MM.1S (cell line): Measurements from ENCODE around the gene GAS2L2.

ENCODE experiments used
- DNase-seq: peaks from one replicate; pipeline ENCODE4 v3.0.0-alpha.2; 2015
- H2AFZ ChIP-seq: fragments of 300-600 bp; sonication (generic); 2 replicates; pipeline ENCODE4 v1.6.0; 2016; ENCODE audit warnings: antibody characterized with exemption, low read length
- H3F3A ChIP-seq: fragments of 300-600 bp; sonication (generic); 2 replicates; pipeline ENCODE4 v1.6.1; 2016; ENCODE audit warnings: mild to moderate bottlenecking, antibody characterized with exemption, low read length, moderate library complexity, mixed read lengths; ENCODE audit not compliant: insufficient read depth
- H3K27ac ChIP-seq: fragments of 300-600 bp; sonication (generic); 2 replicates; pipeline ENCODE4 v1.5.1; 2016; ENCODE audit warnings: mild to moderate bottlenecking, low read length
- H3K27me3 ChIP-seq: fragments of 300-600 bp; sonication (generic); replicated peaks from 2 replicates; pipeline ENCODE4 v1.6.0; 2016; ENCODE audit warnings: low read length; ENCODE audit not compliant: insufficient read depth
- H3K36me3 ChIP-seq: fragments of 300-600 bp; sonication (generic); replicated peaks from 2 replicates; pipeline ENCODE4 v1.6.1; 2016; ENCODE audit warnings: mild to moderate bottlenecking, low read length, mixed read lengths; ENCODE audit not compliant: insufficient read depth
- H3K4me1 ChIP-seq: fragments of 300-600 bp; sonication (generic); 2 replicates; pipeline ENCODE4 v1.6.1; 2016; ENCODE audit warnings: low read length, mixed read lengths
- H3K4me2 ChIP-seq: fragments of 300-600 bp; sonication (generic); 2 replicates; pipeline ENCODE4 v1.6.0; 2016; ENCODE audit warnings: low read depth, low read length
- H3K4me3 ChIP-seq: fragments of 300-600 bp; sonication (generic); 2 replicates; pipeline ENCODE4 v1.5.1; 2016; ENCODE audit warnings: low read length, mixed read lengths
- H3K79me2 ChIP-seq: fragments of 300-600 bp; sonication (generic); 2 replicates; pipeline ENCODE4 v1.6.1; 2016; ENCODE audit warnings: mixed run types, low read length, mixed read lengths
- H3K9ac ChIP-seq: fragments of 300-600 bp; sonication (generic); 2 replicates; pipeline ENCODE4 v1.6.1; 2016; ENCODE audit warnings: low read length, mixed read lengths
- H3K9me2 ChIP-seq: fragments of 300-600 bp; sonication (generic); replicated peaks from 2 replicates; pipeline ENCODE4 v1.6.1; 2016; ENCODE audit warnings: mild to moderate bottlenecking, low read length, mixed read lengths; ENCODE audit not compliant: insufficient read depth
- H3K9me3 ChIP-seq: fragments of 300-600 bp; sonication (generic); replicated peaks from 2 replicates; pipeline ENCODE4 v1.6.1; 2016; ENCODE audit warnings: mild to moderate bottlenecking, low read length, mixed read lengths; ENCODE audit not compliant: insufficient read depth
- H4K20me1 ChIP-seq: fragments of 300-600 bp; sonication (generic); 2 replicates; pipeline ENCODE4 v1.6.1; 2016; ENCODE audit warnings: mild to moderate bottlenecking, low read length, moderate library complexity, mixed read lengths; ENCODE audit not compliant: insufficient read depth
- EZH2 ChIP-seq: fragments of 300-600 bp; sonication (generic); optimal IDR thresholded peaks from 2 replicates; pipeline ENCODE3; 2017; ENCODE audit warnings: low read depth, mild to moderate bottlenecking, antibody characterized with exemption, low read length, mixed read lengths
- EZH2phosphoT487 ChIP-seq: fragments of 300-600 bp; sonication (generic); IDR thresholded peaks from 2 replicates; pipeline ENCODE4 v1.6.1; 2018; ENCODE audit warnings: antibody characterized with exemption, low read length
- TF ChIP-seq, protein P1 (sequence below): fragments of 300-600 bp; sonication (generic); IDR thresholded peaks from 2 replicates; pipeline ENCODE4 v1.5.1; 2016; ENCODE audit warnings: antibody characterized with exemption, low read length, mixed read lengths

Gene GAS2L2

DNA sequence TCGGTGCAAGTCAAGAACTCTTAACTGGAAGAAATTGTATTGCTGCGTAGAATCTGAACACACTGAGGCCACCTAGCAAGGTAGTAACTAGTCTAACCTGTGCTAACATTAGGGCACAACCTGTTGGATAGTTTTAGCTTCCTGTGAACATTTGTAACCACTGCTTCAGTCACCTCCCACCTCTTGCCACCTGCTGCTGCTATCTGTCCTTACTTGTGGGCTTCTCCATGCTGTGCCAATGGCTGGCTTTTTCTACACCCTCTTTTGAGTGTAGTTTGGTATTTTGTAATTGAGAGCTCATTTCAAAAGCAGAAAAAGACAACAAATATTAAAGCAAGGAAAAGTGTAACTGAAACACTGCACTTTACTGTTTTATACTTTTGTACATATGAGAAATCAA is 29.3 kb downstream of the GAS2L2 start:
- Histone ChIP-seq H2AFZ (no peak overlapping the region), H3K9me3 (no peaks in the 10 kb centered on the region), H3F3A (no peaks in the 10 kb centered on the region), H3K9me2 (no peaks in the 10 kb centered on the region), H3K4me1 (peaks cover 18% of the 10 kb centered on the region), H3K9ac (no peak overlapping the region), H4K20me1 (no peaks in the 10 kb centered on the region), H3K36me3 (no peaks in the 10 kb centered on the region), H3K27me3 (no peaks in the 10 kb centered on the region), H3K4me2 (no peak overlapping the region), H3K79me2 (no peaks in the 10 kb centered on the region), H3K27ac (no peak overlapping the region), H3K4me3 (no peak overlapping the region)
- no peak for DNase-seq
- TF ChIP-seq, protein P1, sequence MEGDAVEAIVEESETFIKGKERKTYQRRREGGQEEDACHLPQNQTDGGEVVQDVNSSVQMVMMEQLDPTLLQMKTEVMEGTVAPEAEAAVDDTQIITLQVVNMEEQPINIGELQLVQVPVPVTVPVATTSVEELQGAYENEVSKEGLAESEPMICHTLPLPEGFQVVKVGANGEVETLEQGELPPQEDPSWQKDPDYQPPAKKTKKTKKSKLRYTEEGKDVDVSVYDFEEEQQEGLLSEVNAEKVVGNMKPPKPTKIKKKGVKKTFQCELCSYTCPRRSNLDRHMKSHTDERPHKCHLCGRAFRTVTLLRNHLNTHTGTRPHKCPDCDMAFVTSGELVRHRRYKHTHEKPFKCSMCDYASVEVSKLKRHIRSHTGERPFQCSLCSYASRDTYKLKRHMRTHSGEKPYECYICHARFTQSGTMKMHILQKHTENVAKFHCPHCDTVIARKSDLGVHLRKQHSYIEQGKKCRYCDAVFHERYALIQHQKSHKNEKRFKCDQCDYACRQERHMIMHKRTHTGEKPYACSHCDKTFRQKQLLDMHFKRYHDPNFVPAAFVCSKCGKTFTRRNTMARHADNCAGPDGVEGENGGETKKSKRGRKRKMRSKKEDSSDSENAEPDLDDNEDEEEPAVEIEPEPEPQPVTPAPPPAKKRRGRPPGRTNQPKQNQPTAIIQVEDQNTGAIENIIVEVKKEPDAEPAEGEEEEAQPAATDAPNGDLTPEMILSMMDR, result no peak
- no peak for TF ChIP-seq EZH2
- no peak for TF ChIP-seq EZH2phosphoT487

DNA sequence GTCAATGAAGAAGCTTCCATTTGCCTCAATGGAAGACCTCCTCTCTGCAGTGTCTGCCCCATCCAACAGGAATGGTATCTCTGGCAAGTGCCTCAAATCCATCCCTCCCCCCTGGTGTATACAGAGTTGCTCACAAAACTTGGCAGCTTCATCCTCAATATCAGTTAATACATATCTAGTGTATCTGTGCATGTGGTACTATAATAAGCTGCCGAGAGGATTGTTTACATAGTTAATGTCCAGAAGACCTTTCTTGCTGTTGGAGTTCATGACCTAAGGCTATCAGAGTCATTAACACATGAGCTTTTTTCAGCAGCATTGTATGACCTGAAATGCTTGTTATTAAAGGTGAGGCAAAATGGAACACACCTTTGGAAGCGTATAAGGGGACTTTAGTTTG is 35.6 kb downstream of the GAS2L2 start:
- H3K4me3 ChIP-seq, result no peak overlapping the region
- no peak overlapping the region for H3K9ac ChIP-seq
- H3K36me3 ChIP-seq, result no peaks in the 10 kb centered on the region
- no peaks in the 10 kb centered on the region for H3K9me2 ChIP-seq
- no peak for DNase-seq
- no peaks in the 10 kb centered on the region for H3F3A ChIP-seq
- H3K27me3 ChIP-seq, result no peaks in the 10 kb centered on the region
- no peaks in the 10 kb centered on the region for H3K9me3 ChIP-seq
- H3K4me1 ChIP-seq, result peaks cover 13% of the 10 kb centered on the region
- no peak overlapping the region for H3K27ac ChIP-seq
- H4K20me1 ChIP-seq, result no peaks in the 10 kb centered on the region
- TF ChIP-seq EZH2phosphoT487 (no peak), EZH2 (no peak)
- TF ChIP-seq, protein P1, result no peak
- H3K79me2 ChIP-seq, result no peaks in the 10 kb centered on the region
- H2AFZ ChIP-seq, result no peak overlapping the region
- H3K4me2 ChIP-seq, result no peak overlapping the region

GRCh38 chr17:35716897-35717465 is 36.1 kb downstream of the GAS2L2 start:
- no peaks in the 10 kb centered on the region for H4K20me1 ChIP-seq
- H3K4me2 ChIP-seq, result no peak overlapping the region
- H3K9me2 ChIP-seq, result no peaks in the 10 kb centered on the region
- H3K9ac ChIP-seq, result no peak overlapping the region
- H3F3A ChIP-seq, result no peaks in the 10 kb centered on the region
- no peak overlapping the region for H2AFZ ChIP-seq
- H3K27ac ChIP-seq, result no peak overlapping the region
- TF ChIP-seq, protein P1, result no peak
- TF ChIP-seq EZH2phosphoT487 (no peak), EZH2 (no peak)
- peaks cover 13% of the 10 kb centered on the region for H3K4me1 ChIP-seq
- no peak for DNase-seq
- H3K4me3 ChIP-seq, result no peak overlapping the region
- H3K79me2 ChIP-seq, result no peaks in the 10 kb centered on the region
- H3K9me3 ChIP-seq, result no peaks in the 10 kb centered on the region
- no peaks in the 10 kb centered on the region for H3K36me3 ChIP-seq
- H3K27me3 ChIP-seq, result no peaks in the 10 kb centered on the region
